ENCODE measurements around the gene ORAI1.

- TF ChIP-seq CTCF (IDR thresholded peaks at IDR 0.05), result no peak
- no peak for TF ChIP-seq POLR2A (IDR thresholded peaks at IDR 0.05)
These were observed 29.8 kb downstream of the ORAI1 start for GRCh38 chr12:121656122-121656521.

Data from testis (tissue), 2 donors.